Measurements from ENCODE around the gene UXS1. TPM values are rescaled to one million over a fixed set of nuclear protein-coding genes. Genes with fewer than 3 reads are reported as not detected.

Gene UXS1
- total RNA-seq, 1 donor from 2014 or later: 38.0 TPM

DNA sequence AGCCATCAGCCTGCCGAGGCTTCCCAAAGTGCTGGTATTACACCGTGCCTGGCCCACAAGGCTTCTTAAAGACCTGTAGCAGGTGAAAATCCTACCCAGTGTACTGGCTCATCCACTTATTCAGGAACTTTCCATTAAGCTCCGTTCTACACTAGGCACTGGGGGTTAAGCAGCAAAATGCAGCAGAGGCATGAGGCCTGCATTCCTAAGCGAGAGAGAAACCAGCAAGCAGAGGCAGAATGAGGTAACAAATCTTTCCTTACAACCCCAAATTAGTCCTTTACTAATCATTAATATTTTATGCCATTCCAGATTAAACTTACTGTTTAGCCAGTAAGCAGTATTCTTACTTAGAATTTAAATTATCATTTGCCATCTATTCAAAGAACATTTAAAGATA lies 32.8 kb downstream of the UXS1 start:
- DNase-seq (ENCODE audit: low spot score): no peak
- TF ChIP-seq EZH2 (IDR thresholded peaks at IDR 0.05) (no peak), EZH2phosphoT487 (IDR thresholded peaks at IDR 0.05) (no peak)
- TF ChIP-seq, protein P1, sequence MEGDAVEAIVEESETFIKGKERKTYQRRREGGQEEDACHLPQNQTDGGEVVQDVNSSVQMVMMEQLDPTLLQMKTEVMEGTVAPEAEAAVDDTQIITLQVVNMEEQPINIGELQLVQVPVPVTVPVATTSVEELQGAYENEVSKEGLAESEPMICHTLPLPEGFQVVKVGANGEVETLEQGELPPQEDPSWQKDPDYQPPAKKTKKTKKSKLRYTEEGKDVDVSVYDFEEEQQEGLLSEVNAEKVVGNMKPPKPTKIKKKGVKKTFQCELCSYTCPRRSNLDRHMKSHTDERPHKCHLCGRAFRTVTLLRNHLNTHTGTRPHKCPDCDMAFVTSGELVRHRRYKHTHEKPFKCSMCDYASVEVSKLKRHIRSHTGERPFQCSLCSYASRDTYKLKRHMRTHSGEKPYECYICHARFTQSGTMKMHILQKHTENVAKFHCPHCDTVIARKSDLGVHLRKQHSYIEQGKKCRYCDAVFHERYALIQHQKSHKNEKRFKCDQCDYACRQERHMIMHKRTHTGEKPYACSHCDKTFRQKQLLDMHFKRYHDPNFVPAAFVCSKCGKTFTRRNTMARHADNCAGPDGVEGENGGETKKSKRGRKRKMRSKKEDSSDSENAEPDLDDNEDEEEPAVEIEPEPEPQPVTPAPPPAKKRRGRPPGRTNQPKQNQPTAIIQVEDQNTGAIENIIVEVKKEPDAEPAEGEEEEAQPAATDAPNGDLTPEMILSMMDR (IDR thresholded peaks at IDR 0.05): no peak
- Mint-ChIP-seq H3K27me3 (ENCODE audit: insufficient read depth, low read depth) (peaks cover 2% of the 10 kb centered on the region), H3K9me3 (no peaks in the 10 kb centered on the region), H3K27ac (no peak overlapping the region), H3K36me3 (peaks cover 55% of the 10 kb centered on the region), H3K4me1 (peaks cover 22% of the 10 kb centered on the region), H3K4me3 (no peak overlapping the region)
- no peak overlapping the region for H3K4me3 ChIP-seq
- H3K9me3 ChIP-seq (ENCODE audit: low read depth): no peaks in the 10 kb centered on the region
- H2AFZ ChIP-seq (replicated peaks): no peak overlapping the region
- H3K27me3 ChIP-seq: no peaks in the 10 kb centered on the region
- H3F3A ChIP-seq (ENCODE audit: low read depth): peaks cover 19% of the 10 kb centered on the region
- H3K4me2 ChIP-seq: no peak overlapping the region
- peaks cover 28% of the 10 kb centered on the region for H3K4me1 ChIP-seq
- H3K27ac ChIP-seq: no peak overlapping the region
- no peak overlapping the region for H3K9ac ChIP-seq
- H4K20me1 ChIP-seq (ENCODE audit: low read depth): peaks cover 33% of the 10 kb centered on the region
- H3K79me2 ChIP-seq (ENCODE audit: low read depth): peaks cover 20% of the 10 kb centered on the region
- peaks cover 7% of the 10 kb centered on the region for H3K36me3 ChIP-seq

DNA sequence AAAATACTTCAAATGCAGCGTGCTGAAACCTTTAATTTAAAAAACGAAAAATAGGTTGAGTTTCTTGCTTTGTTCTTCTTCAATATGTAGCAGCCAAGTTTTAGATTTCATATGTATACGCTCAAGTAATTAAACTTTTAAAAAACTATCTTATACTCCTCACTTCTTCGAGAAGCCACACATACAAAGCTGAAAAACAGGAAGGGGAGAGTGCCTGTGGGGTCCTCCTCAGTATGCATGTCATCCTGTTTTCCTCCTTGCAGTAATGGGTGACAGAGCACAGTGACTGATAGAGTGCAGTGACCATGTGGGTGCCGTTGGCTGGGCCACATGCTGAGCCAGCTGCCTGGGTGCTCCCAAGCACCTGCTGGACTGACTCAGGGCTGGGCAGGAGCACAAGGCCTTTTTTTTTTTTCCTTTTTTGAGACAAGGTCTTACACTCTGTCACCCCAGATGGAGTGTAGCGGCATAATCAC lies 33.3 kb downstream of the UXS1 start:
- Histone ChIP-seq H3K4me2 (no peak overlapping the region), H4K20me1 (ENCODE audit: low read depth) (peaks cover 28% of the 10 kb centered on the region), H3K36me3 (peaks cover 7% of the 10 kb centered on the region), H3F3A (ENCODE audit: low read depth) (peaks cover 14% of the 10 kb centered on the region), H3K27ac (no peak overlapping the region), H3K9ac (no peak overlapping the region), H3K4me1 (peaks cover 23% of the 10 kb centered on the region), H3K79me2 (ENCODE audit: low read depth) (peaks cover 14% of the 10 kb centered on the region), H3K27me3 (no peaks in the 10 kb centered on the region), H3K9me3 (ENCODE audit: low read depth) (no peaks in the 10 kb centered on the region), H3K4me3 (no peak overlapping the region), H2AFZ (replicated peaks) (no peak overlapping the region)
- H3K4me1 Mint-ChIP-seq: peaks cover 17% of the 10 kb centered on the region
- H3K36me3 Mint-ChIP-seq: peaks cover 59% of the 10 kb centered on the region
- DNase-seq (ENCODE audit: low spot score): no peak
- TF ChIP-seq, protein P1 (IDR thresholded peaks at IDR 0.05): no peak
- no peak overlapping the region for H3K4me3 Mint-ChIP-seq
- peaks cover 1% of the 10 kb centered on the region for H3K9me3 Mint-ChIP-seq
- H3K27ac Mint-ChIP-seq: no peak overlapping the region
- peaks cover 2% of the 10 kb centered on the region for H3K27me3 Mint-ChIP-seq (ENCODE audit: insufficient read depth, low read depth)

DNA sequence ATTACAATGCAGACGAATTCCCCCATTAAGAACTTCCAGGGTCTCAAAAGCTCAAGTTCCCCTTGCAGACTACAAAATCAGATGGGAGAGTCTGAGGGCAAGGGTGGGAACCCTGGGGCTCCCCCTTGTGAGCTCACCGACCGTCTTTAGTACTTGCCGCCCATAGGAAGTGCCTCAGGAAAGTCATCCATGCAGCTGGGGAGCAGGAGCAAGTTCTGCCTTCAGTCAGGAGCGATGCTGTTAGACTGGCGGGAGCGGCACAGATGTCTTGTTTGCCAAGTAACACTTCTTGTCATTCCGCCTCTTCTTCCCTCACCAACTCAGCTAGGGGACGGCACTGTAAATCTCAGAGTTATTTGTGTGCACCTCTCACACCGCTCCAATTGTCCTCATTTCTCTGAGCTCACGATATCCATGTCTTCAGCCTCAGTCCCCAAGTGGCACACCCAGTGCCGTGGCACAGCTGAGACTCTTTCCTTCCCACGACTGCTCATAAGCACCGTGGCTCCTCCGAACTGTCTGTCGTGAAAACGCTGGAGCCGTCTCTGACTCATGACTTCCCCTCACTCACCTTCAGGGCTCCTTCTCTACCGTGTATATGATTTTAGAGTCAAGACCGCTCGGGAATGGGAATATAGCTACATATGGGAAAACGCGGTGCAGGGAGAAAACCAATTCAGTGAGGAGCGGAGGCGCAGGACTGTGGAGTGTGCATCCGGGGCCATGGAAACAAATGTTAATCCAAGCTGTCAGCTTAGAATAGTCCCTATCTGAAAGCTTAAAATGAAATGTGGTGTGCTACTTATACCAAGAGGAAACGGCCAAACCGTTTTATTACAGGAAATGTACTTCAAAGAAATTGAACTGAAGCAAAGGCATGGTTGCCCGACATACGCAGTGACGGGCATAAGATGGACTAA lies 34.0 kb downstream of the UXS1 start:
- Mint-ChIP-seq H3K9me3 (peaks cover 7% of the 10 kb centered on the region), H3K27me3 (ENCODE audit: insufficient read depth, low read depth) (peaks cover 2% of the 10 kb centered on the region), H3K36me3 (peaks cover 66% of the 10 kb centered on the region), H3K4me3 (no peak overlapping the region), H3K27ac (no peak overlapping the region), H3K4me1 (peaks cover 10% of the 10 kb centered on the region)
- no peak overlapping the region for H2AFZ ChIP-seq (replicated peaks)
- TF ChIP-seq, protein P1 (IDR thresholded peaks at IDR 0.05): no peak
- TF ChIP-seq EZH2 (IDR thresholded peaks at IDR 0.05): no peak
- no peak for TF ChIP-seq EZH2phosphoT487 (IDR thresholded peaks at IDR 0.05)
- H3K36me3 ChIP-seq: peaks cover 7% of the 10 kb centered on the region
- peaks cover 21% of the 10 kb centered on the region for H4K20me1 ChIP-seq (ENCODE audit: low read depth)
- no peak overlapping the region for H3K9ac ChIP-seq
- peaks cover 8% of the 10 kb centered on the region for H3K79me2 ChIP-seq (ENCODE audit: low read depth)
- no peaks in the 10 kb centered on the region for H3K9me3 ChIP-seq (ENCODE audit: low read depth)
- H3K4me3 ChIP-seq: no peak overlapping the region
- no peak overlapping the region for H3K27ac ChIP-seq
- H3K4me2 ChIP-seq: no peak overlapping the region
- H3K27me3 ChIP-seq: no peaks in the 10 kb centered on the region
- peaks cover 16% of the 10 kb centered on the region for H3K4me1 ChIP-seq
- DNase-seq (ENCODE audit: low spot score): no peak
- peaks cover 7% of the 10 kb centered on the region for H3F3A ChIP-seq (ENCODE audit: low read depth)

All from neural progenitor cell (in vitro differentiated cells).